Fibroblast of the aortic adventitia (primary cell): ENCODE results near the gene SWT1. TPM values are rescaled to one million over a fixed set of nuclear protein-coding genes. Genes with fewer than 3 reads are reported as not detected.
"Not testable (repeated sequence)": the region's sequence is repeated elsewhere in the genome, so short reads cannot be mapped to it uniquely, and the experiment has no call there.

Source experiments
- DNase-seq: peaks from one replicate; pipeline ENCODE4 v3.0.0-alpha.2; 2010; ENCODE audit warnings: low read depth
- H3K4me3 ChIP-seq: 2 replicates; pipeline ENCODE4 v1.5.1; 2011; ENCODE audit warnings: low read depth, mild to moderate bottlenecking, control low read depth, low read length, moderate library complexity
- CTCF ChIP-seq: IDR thresholded peaks from 2 replicates; pipeline ENCODE4 v1.5.1; 2011; ENCODE audit warnings: mild to moderate bottlenecking, low read length, control low read depth, inconsistent platforms; ENCODE audit not compliant: insufficient read depth
- total RNA-seq: library from RNA; depleted of rRNA; stranded (reverse); fragments of >200 nt; gene quantifications from 2 replicates; pipeline ENCODE4 v1.2.3, GENCODE V29; 2012; ENCODE audit warnings: low replicate concordance

SWT1 gene
- total RNA-seq, 1 donor, result 8.1 TPM

DNA sequence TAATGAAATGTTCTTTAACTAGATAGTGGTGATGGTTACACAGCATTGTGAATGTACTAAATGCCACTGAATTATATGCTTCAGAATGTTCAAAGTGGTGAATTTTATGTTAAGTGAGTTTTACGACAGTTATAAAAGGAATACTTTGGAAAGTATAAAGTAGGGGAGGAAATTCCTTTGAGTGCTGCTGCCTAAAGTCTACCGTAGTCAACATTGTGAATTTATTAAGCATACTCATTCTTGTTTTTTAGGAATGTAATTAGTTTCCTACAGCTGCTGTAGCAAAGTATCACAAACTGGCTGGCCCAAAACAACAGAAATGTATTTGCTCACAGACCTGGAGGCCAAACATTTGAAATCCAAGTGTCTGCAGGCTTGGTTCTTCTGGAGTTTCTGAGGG lies 73.0 kb downstream of the SWT1 start:
- DNase-seq, result no peak
- TF ChIP-seq CTCF, result no peak
- H3K4me3 ChIP-seq, result no peak overlapping the region

GRCh38 chr1:185232874-185233273 lies 75.9 kb downstream of the SWT1 start:
- no peak for TF ChIP-seq CTCF
- no peak for DNase-seq
- H3K4me3 ChIP-seq, result no peak overlapping the region

DNA sequence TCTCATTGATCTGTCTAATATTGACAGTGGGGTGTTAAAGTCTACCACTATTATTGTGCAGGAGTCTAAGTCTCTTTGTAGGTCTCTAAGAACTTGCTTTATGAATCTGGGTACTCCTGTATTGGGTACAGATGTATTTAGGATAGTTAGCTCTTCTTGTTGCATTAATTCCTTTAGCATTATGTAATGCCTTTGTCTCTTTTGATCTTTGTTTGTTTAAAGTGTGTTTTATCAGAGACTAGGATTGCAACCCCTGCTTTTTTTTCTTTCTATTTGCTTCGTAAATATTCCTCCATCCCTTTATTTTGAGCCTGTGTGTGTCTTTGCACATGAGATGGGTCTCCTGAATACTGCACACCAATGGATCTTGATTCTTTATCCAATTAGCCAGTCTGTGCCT lies 77.2 kb downstream of the SWT1 start:
- DNase-seq, H3K4me3 ChIP-seq: not testable (repeated sequence)

DNA sequence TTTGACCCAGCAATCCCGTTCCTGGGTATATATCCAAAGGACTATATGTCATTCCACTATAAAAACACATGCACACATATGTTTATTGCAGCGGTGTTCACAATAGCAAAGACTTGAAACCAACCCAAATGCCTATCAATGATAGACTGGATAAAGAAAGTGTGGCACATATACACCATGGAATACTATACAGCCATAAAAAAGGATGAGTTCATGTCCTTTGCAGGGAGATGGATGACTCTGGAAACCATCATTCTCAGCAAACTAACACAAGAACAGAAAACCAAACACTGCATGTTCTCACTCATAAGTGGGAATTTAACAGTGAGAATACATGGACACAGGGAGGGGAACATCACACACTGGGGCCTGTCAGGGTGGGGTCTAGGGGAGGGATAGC lies 80.2 kb downstream of the SWT1 start:
- DNase-seq, H3K4me3 ChIP-seq: not testable (repeated sequence)

- no peak for DNase-seq
- H3K4me3 ChIP-seq, result no peak overlapping the region
- TF ChIP-seq CTCF, result no peak
Measured at GRCh38 chr1:185237661-185238060, 80.7 kb downstream of the SWT1 start.

GRCh38 chr1:185238447-185238846 lies 81.5 kb downstream of the SWT1 start:
- no peak overlapping the region for H3K4me3 ChIP-seq
- DNase-seq, result peak; percentile 39
- peak; percentile 57 for TF ChIP-seq CTCF

DNA sequence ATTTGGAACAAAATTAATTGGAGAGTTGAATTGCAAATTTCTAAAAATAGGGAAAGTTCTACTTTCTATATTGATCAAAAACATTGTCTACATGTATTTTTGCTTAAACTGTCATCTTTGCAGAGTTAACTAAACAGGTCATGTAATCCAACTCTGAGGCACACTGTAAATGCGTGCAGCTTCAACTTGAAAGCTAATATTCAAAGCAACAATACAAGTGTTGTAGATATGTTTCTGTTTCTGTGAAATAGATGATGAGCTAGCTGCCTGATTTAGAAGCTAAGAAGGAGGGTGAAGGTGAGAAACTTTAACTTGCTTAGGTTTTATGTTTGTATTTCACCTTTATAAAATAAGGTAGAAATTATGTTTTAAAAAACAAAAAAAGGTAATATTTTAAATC lies 82.9 kb downstream of the SWT1 start:
- no peak overlapping the region for H3K4me3 ChIP-seq
- DNase-seq, result no peak
- no peak for TF ChIP-seq CTCF

DNA sequence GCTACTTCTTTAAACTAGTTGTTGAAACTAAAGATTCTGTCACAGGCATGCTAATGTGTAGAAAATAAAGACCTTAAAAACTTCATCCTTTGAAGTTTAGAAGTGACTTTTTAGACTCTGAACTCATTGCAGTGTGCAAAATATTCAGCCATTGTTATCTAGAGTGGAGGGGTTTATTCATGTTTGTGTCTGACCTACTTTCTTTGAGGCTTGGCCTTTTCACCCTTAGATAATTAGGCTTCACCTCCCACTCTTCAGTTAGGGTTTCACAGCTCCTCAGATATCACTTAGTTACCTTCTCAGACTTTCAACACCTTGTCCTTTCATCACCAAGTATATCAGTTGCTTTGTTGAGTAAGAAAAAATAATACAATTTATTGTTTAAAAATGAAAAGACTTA lies 84.2 kb downstream of the SWT1 start:
- no peak for TF ChIP-seq CTCF
- no peak for DNase-seq

More for the DNA sequence above, 84.2 kb downstream of the SWT1 start:
- H3K4me3 ChIP-seq, result no peak overlapping the region
